Measurements from ENCODE around the gene KRT73.
"Not testable (repeated sequence)": the region's sequence is repeated elsewhere in the genome, so short reads cannot be mapped to it uniquely, and the experiment has no call there.

KRT73 gene

DNA sequence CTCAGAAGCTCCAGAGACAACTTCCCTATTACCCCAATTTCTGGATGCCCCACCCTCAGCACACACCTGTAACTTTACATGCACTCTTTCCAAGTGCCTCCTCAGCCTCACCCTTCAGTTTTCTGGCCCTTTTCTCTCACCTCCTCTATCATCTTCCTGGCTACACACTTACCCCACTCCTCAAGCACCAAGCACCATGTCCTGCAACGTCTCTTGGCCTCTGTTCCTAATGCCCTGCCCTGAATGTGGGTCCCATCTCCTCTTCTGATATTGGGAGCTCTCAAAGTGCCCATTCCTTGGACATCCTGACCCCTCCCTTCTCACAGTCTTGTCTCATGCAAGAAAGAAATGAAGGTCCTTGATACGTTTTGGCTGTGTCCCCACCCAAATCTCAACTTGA, 18.3 kb downstream of the KRT73 start:
- no peak for DNase-seq

- DNase-seq: no peak
Observed at GRCh38 chr12:52598966-52599365, 19.4 kb downstream of the KRT73 start.

GRCh38 chr12:52594237-52594636, 24.1 kb downstream of the KRT73 start:
- not testable (repeated sequence) for DNase-seq

GRCh38 chr12:52591521-52591920, 26.8 kb downstream of the KRT73 start:
- no peak for DNase-seq

DNA sequence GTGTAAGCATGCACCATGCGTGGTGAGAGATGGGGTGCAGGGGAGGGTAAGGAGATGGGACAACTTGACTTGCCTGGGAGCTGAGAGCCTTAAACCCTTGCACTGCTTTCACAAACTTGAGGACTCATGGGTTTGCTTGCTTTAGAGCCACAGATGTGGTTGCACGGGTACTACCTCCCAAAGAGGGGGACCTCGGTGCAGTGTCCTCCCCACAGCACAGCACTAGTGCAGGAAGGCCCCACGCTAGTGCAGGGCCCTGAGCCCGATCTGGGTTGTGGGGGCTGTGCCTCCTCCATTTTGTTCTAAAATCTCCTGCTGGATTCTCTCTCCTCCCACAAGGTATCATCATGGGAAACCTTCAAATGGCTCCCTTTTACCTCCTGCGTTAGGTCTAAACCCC, 28.3 kb downstream of the KRT73 start:
- DNase-seq: no peak

DNA sequence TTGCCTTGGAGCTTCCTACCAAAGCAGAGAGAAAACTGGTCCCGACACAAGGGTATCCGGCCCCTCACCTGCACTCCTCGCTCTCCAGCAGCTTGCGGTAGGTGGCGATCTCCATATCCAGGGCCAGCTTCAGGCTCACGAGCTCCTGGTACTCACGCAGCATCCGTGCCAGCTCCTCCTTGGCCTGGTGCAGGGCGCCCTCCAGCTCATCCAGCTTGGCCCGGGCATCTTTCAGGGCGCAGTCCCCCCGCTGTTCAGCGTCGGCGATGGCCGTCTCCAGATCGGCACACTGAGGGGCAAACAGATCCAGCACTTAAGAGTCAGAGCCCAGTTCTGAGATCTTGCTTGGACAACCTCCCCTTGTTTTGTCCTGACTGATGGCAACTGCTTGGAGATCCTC, 30.8 kb downstream of the KRT73 start:
- no peak for DNase-seq

DNA sequence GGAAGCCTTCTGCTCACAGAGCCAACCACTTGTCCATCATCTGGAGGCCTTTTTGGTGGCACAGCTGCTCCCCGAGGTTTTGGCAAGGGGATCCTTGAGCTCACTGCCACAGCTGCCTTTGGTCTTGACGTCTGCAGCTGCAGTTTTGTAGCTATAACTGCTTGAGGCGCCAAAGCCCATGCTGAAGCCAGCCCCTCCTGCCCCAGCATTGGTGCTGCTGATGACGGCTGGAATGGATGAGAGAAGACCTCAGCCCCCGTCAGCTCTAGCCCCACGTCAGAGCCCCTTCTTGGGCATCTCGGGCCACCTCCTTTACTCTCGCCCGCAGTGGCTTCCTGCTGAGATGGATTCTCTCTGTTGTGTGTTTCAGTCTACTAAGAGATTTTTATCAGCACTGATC, 32.4 kb downstream of the KRT73 start:
- no peak for DNase-seq

DNA sequence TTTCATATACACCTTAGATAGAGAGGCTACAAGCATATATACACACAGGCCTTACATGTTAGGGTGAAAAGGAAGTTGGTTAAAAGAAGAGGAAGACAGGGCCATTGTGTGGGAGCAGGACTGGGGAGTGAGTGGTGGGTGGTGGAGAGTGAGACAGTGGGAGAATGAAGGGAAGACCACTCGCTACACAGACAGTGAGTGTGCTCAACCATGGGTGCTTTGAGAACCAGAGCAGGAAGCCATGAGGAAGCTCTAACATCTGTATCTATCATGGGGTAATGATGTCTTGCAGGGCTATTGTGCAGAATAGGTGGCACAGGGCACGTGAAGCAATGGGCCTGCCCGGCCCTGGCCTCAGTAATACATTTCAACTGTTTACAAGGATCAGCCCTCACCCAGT, 33.3 kb downstream of the KRT73 start:
- DNase-seq: no peak

DNA sequence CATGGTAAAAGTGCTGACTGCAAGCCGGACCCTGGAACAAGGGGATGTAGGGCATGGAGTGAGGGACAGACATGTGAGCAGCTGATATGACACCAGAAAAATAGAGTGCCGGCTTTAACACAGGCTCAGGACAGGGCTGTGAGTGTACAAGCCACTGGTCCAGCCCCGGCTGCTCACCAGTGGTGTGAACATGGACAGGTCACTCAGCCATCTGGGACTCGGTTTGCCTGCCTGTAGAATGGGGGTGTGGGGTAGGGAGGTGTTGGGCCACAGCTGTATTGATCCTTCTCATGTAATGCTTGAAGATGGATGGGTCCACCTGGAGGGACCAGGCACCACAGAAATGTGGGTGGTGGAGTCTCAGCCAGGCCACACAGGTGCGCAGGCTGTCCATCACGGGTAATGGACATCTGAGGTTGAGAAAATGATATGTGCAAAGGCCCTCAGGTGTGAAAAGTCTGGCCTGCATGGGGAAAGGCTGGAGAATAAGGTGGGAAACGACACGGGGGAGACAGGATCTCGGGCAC, 34.1 kb downstream of the KRT73 start:
- DNase-seq: no peak

GRCh38 chr12:52582971-52583456, 35.3 kb downstream of the KRT73 start:
- DNase-seq: peak; percentile 10

- no peak for DNase-seq
Observed at GRCh38 chr12:52582486-52582885, 35.9 kb downstream of the KRT73 start.

GRCh38 chr12:52581481-52581880, 36.9 kb downstream of the KRT73 start:
- DNase-seq: no peak

DNA sequence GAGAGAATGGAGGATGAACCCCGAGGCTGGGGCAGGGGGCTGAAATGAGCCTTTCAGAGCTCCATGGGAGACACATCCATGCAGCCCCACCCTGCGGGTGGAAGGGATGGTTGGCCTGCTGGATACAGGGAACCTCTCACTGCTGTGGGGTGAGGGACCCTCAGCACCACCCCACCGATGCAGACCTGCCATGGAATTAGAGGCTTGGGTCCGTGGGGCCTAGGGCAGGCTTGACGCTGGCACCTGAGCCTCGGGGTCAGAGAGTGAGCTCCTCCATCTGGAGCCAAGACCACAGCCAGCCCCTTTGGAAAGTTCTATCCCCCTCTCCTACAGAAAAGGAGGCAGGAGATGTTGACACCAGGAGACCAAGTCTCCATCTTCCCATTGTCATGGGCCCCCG, 37.3 kb downstream of the KRT73 start:
- no peak for DNase-seq

GRCh38 chr12:52580496-52580895, 37.9 kb downstream of the KRT73 start:
- peak; percentile 16 for DNase-seq

DNA sequence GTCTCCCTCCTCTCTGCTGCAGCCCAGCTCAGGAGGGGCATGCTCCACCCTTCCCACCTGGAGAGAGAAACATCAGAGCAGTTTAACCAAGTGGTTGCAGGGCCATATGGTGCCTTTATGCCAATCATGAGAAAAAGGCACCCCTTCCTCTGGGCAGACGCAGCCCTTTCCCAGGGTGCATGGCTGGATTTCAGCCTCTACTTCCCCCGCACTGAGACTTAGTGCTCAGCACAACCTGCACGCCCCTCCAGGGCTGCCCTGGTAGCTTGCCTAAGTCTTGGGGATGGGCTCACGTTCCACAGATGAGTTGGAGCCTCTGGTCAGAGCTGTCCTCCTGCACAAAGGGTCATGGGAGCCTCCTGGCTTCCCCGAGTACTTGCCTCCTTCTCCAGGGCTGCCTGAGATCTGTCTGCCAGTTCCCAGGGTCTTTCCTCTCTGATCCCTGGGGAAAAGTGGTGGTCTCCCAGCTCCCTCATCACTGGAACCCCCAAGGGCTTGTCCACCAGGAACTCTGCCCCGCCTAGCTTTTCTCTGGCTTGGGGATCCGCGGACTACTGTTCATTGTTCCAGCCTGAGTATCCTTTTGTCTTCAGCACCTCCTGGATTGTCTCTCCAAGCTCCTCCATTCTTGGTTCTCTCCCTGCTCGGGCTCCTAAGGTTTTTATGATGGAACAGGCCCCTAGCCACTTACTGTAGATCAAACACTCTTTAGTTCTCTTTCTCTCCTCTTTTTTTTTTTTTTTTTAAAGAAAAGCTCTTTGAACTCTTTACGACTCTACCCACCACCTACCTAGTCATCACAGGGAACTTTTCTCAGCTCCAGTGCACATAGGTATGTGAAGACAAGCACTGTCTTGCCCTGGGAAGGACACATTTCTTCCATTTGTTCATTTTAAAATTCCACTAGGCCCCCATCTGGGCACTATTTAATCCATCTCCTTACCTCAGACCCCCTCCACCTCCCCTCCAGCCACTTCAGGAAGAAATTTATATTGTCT, 38.6 kb downstream of the KRT73 start:
- no peak for DNase-seq

- no peak for DNase-seq
Observed at GRCh38 chr12:52578469-52578868, 39.9 kb downstream of the KRT73 start.

DNA sequence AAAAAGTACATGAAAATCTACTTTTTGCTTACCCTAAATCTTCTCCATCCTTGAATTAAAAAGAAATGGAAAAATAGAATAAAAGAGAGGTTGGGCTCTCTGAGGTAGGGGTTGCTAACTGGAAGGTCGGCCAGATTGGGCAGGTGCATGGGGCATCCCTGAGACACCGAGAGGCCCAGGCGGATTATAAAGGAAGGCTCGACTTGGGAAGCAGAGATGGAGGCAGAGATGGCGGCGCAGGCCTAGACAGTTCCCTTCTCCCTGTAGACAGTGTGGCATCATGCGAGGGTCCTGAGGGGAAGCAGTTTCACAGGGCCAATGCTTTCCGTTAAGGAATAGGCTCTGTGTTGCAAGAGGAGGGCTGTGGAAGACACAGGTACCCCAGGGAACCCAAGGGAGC, 41.0 kb downstream of the KRT73 start:
- no peak for DNase-seq

DNA sequence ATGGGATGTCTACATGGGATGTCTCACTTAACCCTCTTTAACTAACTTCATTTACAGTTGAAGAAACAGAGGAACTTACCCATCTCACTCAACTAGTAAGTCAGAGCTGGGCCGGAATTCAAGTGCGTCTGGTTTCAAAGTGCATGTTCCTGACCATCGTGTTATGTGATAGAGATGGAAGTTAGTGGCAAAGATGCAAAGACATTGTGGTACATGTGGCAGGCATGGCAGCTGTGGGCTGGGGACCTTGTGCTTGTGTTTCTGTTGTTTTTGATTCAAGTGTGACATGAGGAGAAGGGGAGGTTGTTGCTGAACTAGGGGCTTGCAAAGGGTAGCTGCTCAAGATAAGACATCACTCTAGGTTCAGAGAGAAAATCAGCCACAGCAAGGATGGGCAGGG, 42.4 kb downstream of the KRT73 start:
- no peak for DNase-seq

DNA sequence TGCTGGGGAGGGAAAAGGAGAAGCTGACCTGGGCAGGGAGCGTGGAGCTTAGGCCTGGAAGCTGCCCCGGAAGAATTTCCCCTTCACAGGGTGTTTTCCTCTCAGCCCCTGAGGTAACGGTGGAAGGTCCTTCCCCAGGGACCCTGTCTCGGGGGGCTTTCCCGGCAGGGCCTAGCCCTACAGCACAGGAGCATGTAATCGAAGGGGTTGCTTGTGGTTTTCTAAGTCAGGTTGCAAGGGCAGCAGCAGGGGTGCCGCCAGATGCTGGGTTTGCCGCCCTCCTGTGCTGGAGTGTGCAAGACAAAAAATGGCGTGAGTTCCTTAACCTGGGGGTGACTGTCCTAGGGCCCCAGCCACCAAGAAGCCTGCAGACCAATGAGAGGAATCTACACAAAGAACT, 43.1 kb downstream of the KRT73 start:
- DNase-seq: no peak

- DNase-seq: no peak
Observed at GRCh38 chr12:52573743-52574142, 44.6 kb downstream of the KRT73 start, which contains the start of gene KRT74. TSS of gene KRT74 (minus strand) at chr12:52573843. CDS start at chr12:52573777, 66 bp downstream.

DNA sequence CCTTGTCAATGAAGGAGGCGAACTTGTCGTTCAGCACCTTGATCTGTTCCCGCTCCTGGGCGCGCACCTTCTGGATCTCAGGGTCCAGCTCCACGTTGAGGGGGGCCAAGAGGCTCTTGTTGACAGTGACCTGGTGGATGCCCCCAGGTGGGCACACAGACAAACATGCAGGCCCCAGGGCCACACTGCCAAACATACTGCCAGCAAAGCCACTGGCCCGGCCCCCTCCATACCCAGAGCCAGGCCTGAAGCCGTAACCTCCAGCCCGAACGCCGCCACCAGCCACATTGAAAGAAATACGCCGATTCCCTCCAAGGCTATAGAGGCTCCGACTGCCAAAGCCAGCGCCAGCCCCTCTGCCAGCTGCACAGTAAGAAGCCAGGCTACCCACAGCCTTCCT, 45.1 kb downstream of the KRT73 start:
- DNase-seq: no peak

DNA sequence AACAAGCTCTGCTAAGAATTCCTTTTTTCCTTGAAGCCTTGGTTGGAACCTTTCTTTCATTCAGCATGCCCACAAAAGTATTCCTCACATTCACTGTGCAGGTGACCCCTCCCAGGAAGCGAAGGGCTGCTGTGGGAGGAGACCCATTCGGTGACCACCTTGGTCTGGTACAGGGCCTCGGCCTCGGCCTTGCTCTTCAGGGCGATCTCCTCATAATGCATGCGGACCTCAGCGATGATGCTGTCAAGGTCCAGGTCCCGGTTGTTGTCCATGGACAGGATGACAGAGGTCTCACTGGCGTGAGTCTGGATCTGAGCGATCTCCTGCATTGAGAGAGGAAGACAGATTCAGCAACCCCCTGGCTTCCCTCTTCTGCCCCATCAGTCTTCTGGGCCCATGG, 47.8 kb downstream of the KRT73 start:
- no peak for DNase-seq

- no peak for DNase-seq
Observed at GRCh38 chr12:52568111-52568510, 50.2 kb downstream of the KRT73 start.

DNA sequence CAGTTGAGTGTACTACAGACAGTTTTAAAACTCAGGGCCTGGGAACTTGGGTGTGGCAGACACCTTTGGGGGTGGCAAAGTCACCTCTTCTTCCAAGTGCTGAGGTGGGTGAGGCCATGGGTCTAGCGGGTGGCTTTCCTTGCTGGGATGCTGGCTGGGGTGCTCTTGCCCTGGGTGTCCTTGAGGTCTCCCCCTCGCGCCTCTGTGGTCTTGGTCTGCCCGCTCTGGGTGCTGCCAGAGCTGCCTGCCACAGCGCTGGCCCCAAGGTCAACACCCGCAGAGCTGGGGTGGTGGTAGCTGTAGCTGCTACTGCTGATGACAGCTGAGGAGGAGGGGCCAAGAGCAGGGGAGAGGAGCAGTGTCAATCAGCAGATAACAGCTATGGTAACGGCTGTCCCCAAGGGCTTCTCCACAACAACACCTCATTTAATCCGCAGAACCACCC, 51.5 kb downstream of the KRT73 start:
- DNase-seq: no peak

Measured in NCI-H1436 treated with DMSO at 0.1 percent for 48 hours (cell line).